Stomach (tissue), 9 donors: ENCODE data around the gene FAM193A. TPM values are rescaled to one million over a fixed set of nuclear protein-coding genes. Genes with fewer than 3 reads are reported as not detected.
A peak's percentile ranks its signal among the peaks of the same experiment; 100 is the strongest.

Source experiments
- DNase-seq, 2 donors: peaks; one replicate each; pipeline versions ENCODE4 v3.0.0 to v3.0.0-alpha.2; 2013 to 2019
- H3K27ac ChIP-seq, 5 donors: fragments of 200-600 bp in 4 of 5; sonication (generic) in 4 of 5; one replicate each; pipeline ENCODE4 v1.5.1; 2013 to 2019; ENCODE audit warnings: mild to moderate bottlenecking in 1 of 5, moderate library complexity in 1 of 5
- H3K27me3 ChIP-seq, 3 donors: fragments of 200-600 bp; sonication (generic); one replicate each; pipeline ENCODE4 v1.5.1; 2017 to 2019; ENCODE audit warnings: mixed run types in 1 of 3
- H3K36me3 ChIP-seq, 4 donors: fragments of 200-600 bp; sonication (generic); 1 replicate in 3 of 4; 2 replicates in 1 of 4; pipeline ENCODE4 v1.5.1; 2016 to 2019
- H3K4me1 ChIP-seq, 4 donors: fragments of 200-600 bp; sonication (generic); one replicate each; pipeline ENCODE4 v1.5.1; 2016 to 2019
- H3K4me3 ChIP-seq, 4 donors: fragments of 200-600 bp; sonication (generic) in 3 of 4; one replicate each; pipeline ENCODE4 v1.5.1; 2016 to 2019; ENCODE audit warnings: mild to moderate bottlenecking in 1 of 4
- H3K9me3 ChIP-seq, 4 donors: fragments of 200-600 bp; sonication (generic); one replicate each; pipeline ENCODE4 v1.5.1; 2016 to 2019
- CTCF ChIP-seq, 7 experiments: fragments of 450-650 bp in 4 of 7; fragments of 200-600 bp in 3 of 7; sonication (generic) in 3 of 7; IDR thresholded peaks; one replicate each; pipeline ENCODE4 v1.5.1; 2016 to 2019; ENCODE audit warnings: antibody characterized with exemption in 7 of 7, control low read depth in 2 of 7, mild to moderate bottlenecking in 1 of 7
- EP300 ChIP-seq: sonication (generic); formaldehyde crosslinking; IDR thresholded peaks from one replicate; pipeline ENCODE4 v1.6.1; 2017; ENCODE audit warnings: antibody characterized with exemption
- POLR2A ChIP-seq, 4 donors: fragments of 450-650 bp; IDR thresholded peaks; one replicate each; pipeline ENCODE4 v1.6.1; 2016; ENCODE audit warnings: antibody characterized with exemption in 4 of 4, control low read depth in 2 of 4, mild to moderate bottlenecking in 1 of 4, moderate library complexity in 1 of 4
- POLR2AphosphoS5 ChIP-seq, 3 donors: sonication (generic); formaldehyde crosslinking; IDR thresholded peaks; one replicate each; pipeline ENCODE4 v1.6.1; 2016; ENCODE audit warnings: antibody characterized with exemption in 3 of 3
- WGBS, 5 donors: extraction: QIAGEN DNeasy Blood & Tissue Kit in 3 of 5; methylation state at CpG; one replicate each; pipeline versions ENCODE4 v1.1.5 to v1.1.7; 2013 to 2018; 5-methylcytosine and 5-hydroxymethylcytosine counted together
- intact Hi-C: fragments of 100-400 bp; cut with DNase I; formaldehyde crosslinking; loops from one replicate; pipeline ENCODE4 v1.15.1; 2023; ENCODE audit warnings: low total_unique reads
- polyA plus RNA-seq, 3 donors: library from polyadenylated mRNA; stranded (reverse); fragments of 200-250 nt; gene quantifications; one replicate each; pipeline ENCODE4 v1.2.3, GENCODE V29; 2013
- total RNA-seq, 5 donors: library from RNA; depleted of rRNA; stranded (reverse); fragments of >200 nt; gene quantifications; one replicate each; pipeline versions ENCODE4 v1.1.0 to v1.2.3, GENCODE V29; 2014 to 2016
- donor health status: healthy with polysubstance abuse.
- donor health status: Bipolar disorder and iron deficiency.
- donor health status: healthy.

Gene FAM193A
- total and polyA plus RNA-seq, 8 donors: 4.9 to 107 (median 26.0) TPM

- Histone ChIP-seq H3K4me3 (no peak overlapping the region), H3K27me3 (no peaks in the 10 kb centered on the region), H3K4me1 (peaks cover 10 to 24% (median 16%) of the 10 kb centered on the region in 4 donors), H3K36me3 (peaks cover 31 to 58% (median 52%) of the 10 kb centered on the region in 4 donors), H3K27ac (peak overlapping the region; percentile 24 to 79 (median 62)), H3K9me3 (no peaks in the 10 kb centered on the region)
- 21 to 44% (median 25%) methylated on average over 4 of the region's 4 CpGs for WGBS, 5 donors
- DNase-seq: peak; percentile 20 to 79
- intact Hi-C loops: no loop called here
- TF ChIP-seq EP300 (no peak), POLR2A (IDR thresholded peaks at IDR 0.05) (no peak), POLR2AphosphoS5 (IDR thresholded peaks at IDR 0.05) (no peak)
These were observed 20.5 kb upstream of the FAM193A start for GRCh38 chr4:2515830-2516550.

- Histone ChIP-seq H3K27me3 (no peaks in the 10 kb centered on the region), H3K4me1 (peaks cover 10 to 24% (median 16%) of the 10 kb centered on the region in 4 donors), H3K9me3 (no peaks in the 10 kb centered on the region), H3K36me3 (peaks cover 31 to 55% (median 49%) of the 10 kb centered on the region in 4 donors), H3K4me3 (no peak overlapping the region), H3K27ac (peak overlapping the region; percentile 24 to 79 (median 62))
- TF ChIP-seq POLR2AphosphoS5 (IDR thresholded peaks at IDR 0.05) (no peak), EP300 (no peak), CTCF (IDR thresholded peaks at IDR 0.05) (no peak), POLR2A (IDR thresholded peaks at IDR 0.05) (no peak)
- 78 to 97% (median 86%) methylated on average over 2 of the region's 2 CpGs for WGBS, 5 donors
- intact Hi-C loops: no loop called here
- no peak for DNase-seq
These were observed 19.8 kb upstream of the FAM193A start for GRCh38 chr4:2516635-2517034.

GRCh38 chr4:2526559-2526958, 9.9 kb upstream of the FAM193A start:
- intact Hi-C loops: no loop called here
- H3K27me3 ChIP-seq: no peaks in the 10 kb centered on the region
- H3K4me1 ChIP-seq: no peaks in the 10 kb centered on the region
- no peak overlapping the region for H3K4me3 ChIP-seq
- TF ChIP-seq POLR2A (IDR thresholded peaks at IDR 0.05) (no peak), EP300 (no peak), CTCF (IDR thresholded peaks at IDR 0.05) (no peak), POLR2AphosphoS5 (IDR thresholded peaks at IDR 0.05) (no peak)
- H3K9me3 ChIP-seq: no peaks in the 10 kb centered on the region
- DNase-seq: no peak
- H3K36me3 ChIP-seq: no peaks in the 10 kb centered on the region
- H3K27ac ChIP-seq: no peak overlapping the region
- 91 to 95% (median 94%) methylated on average over 9 of the region's 9 CpGs for WGBS, 5 donors

GRCh38 chr4:2534904-2535375, 1.5 kb upstream of the FAM193A start:
- DNase-seq: peak in 1 of 2 donors; percentile 23
- intact Hi-C loops: loop anchor here (10.0 kb wide), 1 partner anchor 60 kb away; no protein-coding TSS in a partner anchor
- Histone ChIP-seq H3K4me1 (peaks cover 30 to 37% (median 34%) of the 10 kb centered on the region in 4 donors), H3K27me3 (no peaks in the 10 kb centered on the region), H3K4me3 (peak overlapping the region; percentile 85 to 99 (median 93)), H3K36me3 (no peaks in the 10 kb centered on the region), H3K9me3 (no peaks in the 10 kb centered on the region), H3K27ac (peak overlapping the region in 4 of 5 donors; percentile 90 to 98 (median 94))
- TF ChIP-seq POLR2A (IDR thresholded peaks at IDR 0.05): no peak
- 57 to 71% (median 67%) methylated on average over 5 of the region's 5 CpGs for WGBS, 5 donors

- Histone ChIP-seq H3K27ac (peak overlapping the region; percentile 90 to 98 (median 94)), H3K4me1 (peaks cover 31 to 41% (median 37%) of the 10 kb centered on the region in 4 donors), H3K27me3 (no peaks in the 10 kb centered on the region), H3K36me3 (no peaks in the 10 kb centered on the region), H3K9me3 (no peaks in the 10 kb centered on the region), H3K4me3 (peak overlapping the region; percentile 85 to 99 (median 93))
- peak; percentile 35 to 75 for DNase-seq
- 2 to 6% (median 3%) methylated on average over 10 to 77 of the region's 77 CpGs for WGBS, 5 donors
- intact Hi-C loops: loop anchor here (10.0 kb wide), 1 partner anchor 61 kb away; no protein-coding TSS in a partner anchor
- TF ChIP-seq POLR2A (IDR thresholded peaks at IDR 0.05) (no peak), EP300 (no peak), POLR2AphosphoS5 (IDR thresholded peaks at IDR 0.05) (no peak), CTCF (IDR thresholded peaks at IDR 0.05) (no peak)
These were observed 863 bp upstream of the FAM193A start for GRCh38 chr4:2535376-2536192.
